IMR-90 (cell line): ENCODE measurements around the gene LAMA2.
A peak's percentile ranks its signal among the peaks of the same experiment; 100 is the strongest.

Experiments used
- CTCF ChIP-seq: conservative IDR thresholded peaks from 2 replicates; pipeline ENCODE4 v1.5.1; 2012; ENCODE audit warnings: mild to moderate bottlenecking, low read depth, low read length, improper control_type of control experiment
- MAZ ChIP-seq: IDR thresholded peaks from 2 replicates; pipeline ENCODE4 v1.6.1; 2012; ENCODE audit warnings: low read depth, mild to moderate bottlenecking, low read length, improper control_type of control experiment, moderate library complexity, borderline replicate concordance
- MXI1 ChIP-seq: IDR thresholded peaks from 2 replicates; pipeline ENCODE4 v1.6.1; 2012; ENCODE audit warnings: low read depth, mild to moderate bottlenecking, low read length, moderate library complexity, borderline replicate concordance
- POLR2A ChIP-seq: IDR thresholded peaks from 2 replicates; pipeline ENCODE4 v1.6.1; 2012; ENCODE audit warnings: mild to moderate bottlenecking, low read depth, low read length
- RAD21 ChIP-seq: IDR thresholded peaks from 2 replicates; pipeline ENCODE4 v1.6.1; 2012; ENCODE audit warnings: low read length, improper control_type of control experiment

- TF ChIP-seq CTCF (peak; percentile 29; the same call in 1 of the 2 replicates), POLR2A (no peak), MAZ (no peak), MXI1 (no peak), RAD21 (no peak)
Measured at GRCh38 chr6:129500958-129501739, 618.2 kb downstream of the LAMA2 start.
